ENCODE measurements around the gene CNTNAP2.

CNTNAP2 gene

DNA sequence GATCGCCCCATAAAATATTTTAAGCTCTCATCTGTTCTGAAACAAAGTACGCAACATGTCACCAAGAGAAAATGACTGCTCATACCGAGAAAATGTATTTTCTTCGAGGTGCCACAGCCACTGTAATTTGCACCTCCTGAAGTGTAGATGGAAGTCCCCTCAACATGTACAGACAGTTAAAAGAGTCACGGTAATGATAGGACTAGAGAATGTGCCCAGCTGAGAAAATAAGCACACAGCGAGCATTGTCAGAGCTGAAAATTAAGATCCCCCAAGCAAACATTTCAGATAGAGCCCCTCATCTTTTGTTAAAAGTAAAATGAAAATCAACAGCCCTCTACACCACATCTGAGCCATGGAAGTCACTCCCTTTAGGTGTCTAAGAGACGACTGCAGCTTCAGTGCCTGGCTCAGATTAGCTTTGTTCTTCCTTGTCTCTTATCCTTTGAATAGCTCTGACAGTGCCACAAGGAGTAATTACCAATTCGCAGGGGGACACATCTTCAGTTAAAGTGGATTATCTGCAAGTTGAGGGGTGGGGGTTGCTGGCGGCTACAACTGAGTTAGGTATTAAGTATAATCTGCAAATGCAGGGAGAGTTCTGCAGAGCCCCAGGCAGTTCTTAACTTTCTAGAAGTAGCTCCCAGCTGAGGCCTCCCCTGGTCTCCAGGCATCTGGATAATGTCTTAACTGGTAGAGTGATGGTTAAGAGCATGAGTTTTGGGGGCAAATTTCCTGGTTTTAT is 2251.3 kb downstream of the CNTNAP2 start:
- TF ChIP-seq, protein P1, sequence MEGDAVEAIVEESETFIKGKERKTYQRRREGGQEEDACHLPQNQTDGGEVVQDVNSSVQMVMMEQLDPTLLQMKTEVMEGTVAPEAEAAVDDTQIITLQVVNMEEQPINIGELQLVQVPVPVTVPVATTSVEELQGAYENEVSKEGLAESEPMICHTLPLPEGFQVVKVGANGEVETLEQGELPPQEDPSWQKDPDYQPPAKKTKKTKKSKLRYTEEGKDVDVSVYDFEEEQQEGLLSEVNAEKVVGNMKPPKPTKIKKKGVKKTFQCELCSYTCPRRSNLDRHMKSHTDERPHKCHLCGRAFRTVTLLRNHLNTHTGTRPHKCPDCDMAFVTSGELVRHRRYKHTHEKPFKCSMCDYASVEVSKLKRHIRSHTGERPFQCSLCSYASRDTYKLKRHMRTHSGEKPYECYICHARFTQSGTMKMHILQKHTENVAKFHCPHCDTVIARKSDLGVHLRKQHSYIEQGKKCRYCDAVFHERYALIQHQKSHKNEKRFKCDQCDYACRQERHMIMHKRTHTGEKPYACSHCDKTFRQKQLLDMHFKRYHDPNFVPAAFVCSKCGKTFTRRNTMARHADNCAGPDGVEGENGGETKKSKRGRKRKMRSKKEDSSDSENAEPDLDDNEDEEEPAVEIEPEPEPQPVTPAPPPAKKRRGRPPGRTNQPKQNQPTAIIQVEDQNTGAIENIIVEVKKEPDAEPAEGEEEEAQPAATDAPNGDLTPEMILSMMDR (IDR thresholded peaks at IDR 0.05; ENCODE audit: extremely low read depth, missing control alignments), result no peak
- DNase-seq (ENCODE audit: low spot score), result no peak

DNA sequence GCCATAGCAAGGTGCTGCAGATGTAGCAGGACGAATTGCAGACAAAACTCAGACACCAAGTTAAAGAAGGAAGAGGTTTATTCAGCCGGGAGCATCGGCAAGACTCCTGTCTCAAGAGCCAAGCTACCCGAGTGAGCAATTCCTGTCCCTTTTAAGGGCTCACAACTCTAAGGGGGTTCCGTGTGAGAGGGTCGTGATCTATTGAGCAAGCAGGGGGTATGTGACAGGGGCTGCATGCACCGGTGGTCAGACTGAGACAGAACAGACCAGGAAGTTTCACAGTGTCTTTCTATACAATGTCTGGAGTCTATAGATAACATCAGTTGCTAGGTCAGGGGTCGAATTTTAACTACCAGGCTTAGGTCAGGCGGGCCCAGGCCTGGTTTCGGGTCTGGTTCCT is 2252.0 kb downstream of the CNTNAP2 start:
- TF ChIP-seq, protein P1 (IDR thresholded peaks at IDR 0.05; ENCODE audit: extremely low read depth, missing control alignments), result no peak

DNA sequence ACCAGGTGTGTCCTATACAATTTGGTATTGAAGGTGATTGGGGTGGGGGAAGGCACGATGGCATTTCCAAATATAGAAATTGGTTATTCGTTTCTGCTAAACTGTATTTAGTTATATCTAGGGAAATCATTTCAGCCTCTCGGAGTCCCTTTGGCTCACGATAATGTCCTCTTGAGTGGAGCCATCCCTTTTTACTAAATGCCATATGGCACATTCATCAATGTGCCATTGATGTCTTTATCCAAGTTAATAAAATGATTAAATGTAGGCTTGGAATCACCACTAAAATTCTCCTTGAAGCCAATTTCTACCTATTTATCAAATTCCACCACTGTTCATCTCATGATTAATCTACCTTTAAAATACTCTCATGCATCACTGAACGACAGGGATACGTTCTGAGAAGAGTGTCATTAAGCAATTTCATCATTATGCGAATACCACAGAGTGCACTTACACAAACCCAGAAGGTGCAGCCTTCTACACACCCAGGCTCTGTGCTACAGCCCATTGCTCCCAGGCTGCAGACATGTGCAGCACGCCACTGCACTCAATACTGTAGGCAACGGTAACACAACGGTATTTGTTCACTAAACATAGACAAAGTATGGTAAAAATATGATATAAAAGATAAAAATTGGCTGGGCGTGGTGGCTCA is 2254.8 kb downstream of the CNTNAP2 start:
- TF ChIP-seq, protein P1 (IDR thresholded peaks at IDR 0.05; ENCODE audit: extremely low read depth, missing control alignments), result no peak
- DNase-seq (ENCODE audit: low spot score), result no peak

More for the DNA sequence above, 2252.0 kb downstream of the CNTNAP2 start:
- DNase-seq (ENCODE audit: low spot score), result no peak

DNA sequence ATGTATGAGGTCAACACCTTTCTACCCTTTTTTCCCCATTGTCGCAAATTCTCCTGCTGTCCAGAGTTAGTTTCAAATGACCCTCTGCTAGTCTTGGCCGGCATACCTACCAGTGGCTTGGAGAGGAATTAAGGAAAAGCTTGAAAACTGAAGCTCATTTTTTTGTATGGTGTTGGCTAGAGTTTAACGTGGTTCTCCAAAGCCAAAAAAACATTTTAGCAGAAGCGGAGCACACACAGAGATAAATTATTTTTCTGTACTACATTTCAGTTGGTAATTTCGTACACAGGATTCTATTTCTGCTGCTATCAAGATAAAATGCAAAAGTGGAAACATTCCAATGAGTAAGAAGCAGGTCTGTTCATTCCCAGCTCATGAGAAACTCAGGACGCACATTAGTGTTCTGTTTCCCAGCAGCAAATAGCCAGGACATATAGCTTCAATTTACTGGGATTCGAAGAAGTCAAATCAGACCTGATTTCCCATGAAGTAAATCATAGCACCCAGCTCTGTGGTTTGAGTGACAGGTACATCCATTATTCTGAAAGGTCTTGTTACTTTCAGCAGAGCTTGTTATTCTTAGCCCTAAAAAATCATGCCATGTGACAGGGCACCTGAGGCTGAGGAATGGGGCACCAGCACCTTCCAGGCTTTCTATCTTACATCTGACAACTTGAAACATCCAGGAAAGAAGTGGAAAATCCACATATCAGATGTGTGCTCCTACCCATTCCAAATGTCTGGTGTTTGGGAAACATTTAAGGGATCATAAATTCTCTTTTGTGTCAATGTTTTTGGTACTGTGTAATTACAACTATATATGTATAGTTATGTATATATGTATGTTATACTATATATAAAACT is 2258.0 kb downstream of the CNTNAP2 start:
- TF ChIP-seq, protein P1 (IDR thresholded peaks at IDR 0.05; ENCODE audit: extremely low read depth, missing control alignments), result no peak
- no peak for DNase-seq (ENCODE audit: low spot score)

DNA sequence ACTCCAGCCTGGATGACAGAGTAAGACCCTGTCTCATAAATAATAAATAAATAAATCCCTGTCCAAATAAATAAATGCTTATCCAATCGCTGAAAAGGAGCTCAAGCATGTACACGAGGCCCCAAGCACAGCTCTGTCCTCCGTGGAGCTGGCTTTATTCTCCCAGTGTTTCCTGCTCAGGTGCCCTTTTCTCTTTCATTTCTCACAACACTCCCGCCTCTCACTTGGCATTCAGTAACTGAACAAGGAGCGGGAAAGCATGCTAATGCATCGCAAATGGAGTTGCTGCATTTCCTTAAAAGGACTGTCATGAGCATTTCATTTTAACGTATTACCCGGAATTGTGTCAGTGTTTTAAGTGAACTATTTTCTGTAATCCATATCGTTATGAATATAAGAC is 2263.1 kb downstream of the CNTNAP2 start:
- no peak for DNase-seq (ENCODE audit: low spot score)
- TF ChIP-seq, protein P1 (IDR thresholded peaks at IDR 0.05; ENCODE audit: extremely low read depth, missing control alignments), result no peak

DNA sequence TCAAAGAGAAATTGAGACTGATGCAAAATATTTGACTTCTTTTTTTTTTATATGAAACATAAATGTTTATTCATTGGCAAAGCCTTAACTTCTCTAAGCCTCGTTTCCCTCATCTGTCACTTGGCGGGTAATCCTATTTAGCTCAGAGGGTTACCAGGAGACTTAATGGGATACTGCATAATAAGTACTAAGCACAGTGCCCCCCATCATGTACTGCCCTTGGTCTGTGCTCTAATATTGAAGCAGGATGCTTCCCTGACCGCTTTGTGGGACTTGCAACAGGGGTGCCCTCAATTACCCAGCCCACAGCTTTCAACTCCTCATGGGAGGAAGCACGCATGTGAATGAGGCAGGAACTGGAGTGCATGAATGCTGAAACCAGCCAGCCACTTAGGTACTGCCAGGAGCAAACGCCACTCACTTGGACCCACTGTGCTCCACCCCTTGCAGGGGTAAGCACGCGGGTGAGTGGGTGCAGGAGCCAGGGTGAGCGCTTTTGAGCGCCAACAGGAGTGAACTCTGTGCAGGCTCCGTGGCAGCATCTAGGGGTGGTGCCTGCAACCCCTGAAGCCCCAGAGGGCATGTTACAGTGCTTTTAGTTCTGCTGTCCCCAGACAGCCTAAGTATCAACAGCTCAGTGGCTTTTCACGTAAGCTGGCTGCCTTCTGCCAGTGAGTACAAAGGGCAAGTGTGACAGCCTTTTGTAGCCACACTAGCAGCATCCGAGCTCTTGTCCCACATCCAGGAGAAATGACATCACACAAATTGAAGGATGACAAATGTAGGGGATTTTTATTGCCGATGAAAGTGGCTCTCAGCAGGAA is 2264.2 kb downstream of the CNTNAP2 start:
- no peak for DNase-seq (ENCODE audit: low spot score)
- TF ChIP-seq, protein P1 (IDR thresholded peaks at IDR 0.05; ENCODE audit: extremely low read depth, missing control alignments), result no peak
